H1 (cell line): ENCODE results near the gene IFI27L1.

Experiments used
- ASH2L ChIP-seq: fragments of 200-600, 300-600 bp; sonication (generic); IDR thresholded peaks from one replicate; pipeline ENCODE4 v1.7.1; 2017; ENCODE audit warnings: low read length
- EP300 ChIP-seq, 2 experiments: IDR thresholded peaks; 1 replicate in 1 of 2; 2 replicates in 1 of 2; pipeline ENCODE4 v1.6.1; 2011 to 2012; ENCODE audit warnings: low read depth in 2 of 2, low read length in 2 of 2, mild to moderate bottlenecking in 2 of 2, borderline replicate concordance in 1 of 2, inconsistent platforms in 1 of 2, moderate library complexity in 1 of 2
- GTF2F1 ChIP-seq: IDR thresholded peaks from 2 replicates; pipeline ENCODE4 v1.6.1; 2012; ENCODE audit warnings: low read depth, low read length, improper control_type of control experiment, borderline replicate concordance
- POLR2A ChIP-seq, 2 experiments: IDR thresholded peaks; 1 replicate in 1 of 2; 2 replicates in 1 of 2; pipeline ENCODE4 v1.6.1; 2011; ENCODE audit warnings: low read depth in 2 of 2, low read length in 2 of 2, mild to moderate bottlenecking in 2 of 2; ENCODE audit errors: control extremely low read depth in 1 of 2
- POU5F1 ChIP-seq: IDR thresholded peaks from 2 replicates; pipeline ENCODE4 v1.6.1; 2011; ENCODE audit warnings: low read depth, mild to moderate bottlenecking, low read length, moderate library complexity

- TF ChIP-seq EP300 (IDR thresholded peaks at IDR 0.05; ENCODE audit: borderline replicate concordance in 1 of 2, low read depth in 2 of 2, low read length in 2 of 2) (no peak), ASH2L (no peak), POU5F1 (no peak), GTF2F1 (no peak), POLR2A (IDR thresholded peaks at IDR 0.05; ENCODE audit: control extremely low read depth in 1 of 2, low read depth in 2 of 2, low read length in 2 of 2) (no peak)
Observed at GRCh38 chr14:94104731-94105130, 23.6 kb downstream of the IFI27L1 start.
